GM19035 (cell line): ENCODE data around the gene TBC1D22A.
"Not testable (repeated sequence)": the region's sequence is repeated elsewhere in the genome, so short reads cannot be mapped to it uniquely, and the experiment has no call there.

Experiments
- ATAC-seq: cut with Tn5 transposase; IDR thresholded peaks from one replicate; pipeline ENCODE4 v1.9.1; 2021; ENCODE audit not compliant: unreplicated experiment

Gene TBC1D22A

GRCh38 chr22:47111626-47112581, 349.5 kb downstream of the TBC1D22A start:
- ATAC-seq, result no peak

DNA sequence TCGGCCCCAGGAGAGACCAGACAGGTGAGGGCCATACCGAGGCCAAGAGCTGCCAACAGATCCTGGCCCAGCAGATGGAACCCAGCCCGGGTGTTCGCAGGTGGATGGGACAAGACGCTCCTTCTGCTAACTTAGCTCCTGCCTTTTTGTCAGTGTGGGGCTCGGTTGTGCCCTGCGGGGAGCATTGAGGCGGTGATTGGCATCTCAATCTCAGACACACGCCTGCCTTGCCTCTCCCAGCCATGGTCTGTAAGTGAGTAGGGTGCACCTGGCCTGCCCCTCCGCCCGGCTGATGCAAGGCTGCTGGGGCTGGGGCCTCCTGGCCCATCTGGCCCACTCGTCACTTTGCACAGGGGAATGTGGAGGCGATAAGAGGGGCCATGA, 350.1 kb downstream of the TBC1D22A start:
- ATAC-seq, result no peak

DNA sequence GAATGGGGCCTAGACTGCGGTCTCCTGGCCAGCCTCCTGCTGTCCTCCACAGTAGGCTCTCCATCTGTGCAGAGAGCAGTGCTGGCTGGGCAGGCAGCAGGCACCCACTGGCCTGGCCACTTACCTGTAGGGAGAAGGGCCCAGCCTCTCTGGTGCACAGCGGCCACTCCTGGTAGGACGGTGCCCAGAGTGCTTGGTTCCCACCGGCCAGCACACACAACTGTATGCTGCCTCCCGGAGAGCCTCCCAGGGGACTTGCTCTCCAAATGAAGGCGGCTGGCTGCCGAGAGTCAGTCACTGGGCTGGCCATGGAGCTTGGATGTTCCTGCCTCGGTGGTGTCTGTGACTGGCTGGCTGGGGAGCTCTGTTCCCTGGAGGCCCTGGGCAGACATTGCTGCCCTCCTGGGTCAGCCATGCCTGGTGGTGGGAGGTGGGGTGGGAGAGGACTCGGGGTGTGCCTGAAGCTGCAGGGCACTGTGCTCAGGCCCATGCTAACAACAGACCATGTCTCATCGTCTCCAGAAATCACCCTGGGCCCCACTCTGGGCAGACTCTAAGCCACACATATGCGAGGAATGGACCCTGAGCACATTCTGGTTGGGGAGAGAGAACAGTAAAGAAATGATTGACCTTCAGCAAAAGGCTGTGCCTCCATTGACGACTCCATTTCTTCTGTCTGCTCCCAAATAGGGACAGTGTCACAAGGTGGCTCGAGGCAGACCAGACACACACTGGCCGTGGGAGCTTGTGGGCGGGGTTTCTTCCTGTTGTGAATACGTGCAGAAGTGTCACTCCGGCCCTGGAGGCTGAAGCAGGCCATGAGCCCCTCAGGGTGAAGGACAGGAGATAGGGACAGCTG, 350.8 kb downstream of the TBC1D22A start:
- ATAC-seq, result no peak

- no peak for ATAC-seq
Observed at GRCh38 chr22:47113853-47114415, 351.5 kb downstream of the TBC1D22A start.

GRCh38 chr22:47114813-47115517, 352.5 kb downstream of the TBC1D22A start:
- no peak for ATAC-seq

DNA sequence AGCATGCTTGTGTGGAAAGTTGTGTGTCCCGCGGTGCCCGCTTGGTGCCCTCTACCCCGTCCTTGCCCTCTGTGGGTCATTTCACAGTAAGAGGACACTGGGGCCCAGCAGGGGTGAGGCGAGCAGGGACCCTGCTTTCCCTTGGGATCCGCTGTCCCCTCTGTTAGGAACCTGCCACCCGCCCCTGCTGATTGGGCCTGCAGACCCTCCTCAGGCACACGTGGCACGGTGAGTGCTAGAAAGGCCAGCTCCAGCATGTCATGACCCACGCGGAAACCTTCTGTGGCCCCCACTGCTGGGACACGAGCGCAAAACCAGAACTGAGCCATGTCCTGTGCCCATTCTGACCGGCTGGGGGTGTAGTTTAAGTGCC, 353.1 kb downstream of the TBC1D22A start:
- ATAC-seq, result no peak

DNA sequence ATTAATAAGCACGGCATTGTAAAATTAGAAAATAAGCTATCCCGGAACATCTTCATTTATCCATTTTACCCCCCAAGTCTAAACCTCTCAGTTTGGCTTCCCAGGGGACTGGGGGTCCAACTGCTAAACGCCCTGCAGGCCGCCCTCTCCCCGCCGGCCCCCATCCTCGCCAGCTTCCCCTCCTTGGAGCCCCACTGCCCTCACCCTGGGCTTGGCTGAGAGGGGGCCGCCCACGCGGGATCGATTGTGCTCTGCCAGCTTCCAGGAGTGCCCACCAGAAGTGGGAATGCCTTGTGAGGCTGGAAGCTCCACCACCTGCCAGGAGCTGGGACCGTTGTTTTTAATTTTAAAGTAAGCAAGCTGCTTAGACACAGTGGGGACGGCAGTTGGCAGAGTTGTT, 353.5 kb downstream of the TBC1D22A start:
- ATAC-seq, result no peak

GRCh38 chr22:47116426-47117341, 354.2 kb downstream of the TBC1D22A start:
- no peak for ATAC-seq

- not testable (repeated sequence) for ATAC-seq
Observed at GRCh38 chr22:47117442-47117841, 355.0 kb downstream of the TBC1D22A start.

- ATAC-seq, result no peak
Observed at GRCh38 chr22:47119181-47119580, 356.7 kb downstream of the TBC1D22A start.

GRCh38 chr22:47120399-47120798, 357.9 kb downstream of the TBC1D22A start:
- ATAC-seq, result no peak

GRCh38 chr22:47121791-47122190, 359.3 kb downstream of the TBC1D22A start:
- no peak for ATAC-seq

DNA sequence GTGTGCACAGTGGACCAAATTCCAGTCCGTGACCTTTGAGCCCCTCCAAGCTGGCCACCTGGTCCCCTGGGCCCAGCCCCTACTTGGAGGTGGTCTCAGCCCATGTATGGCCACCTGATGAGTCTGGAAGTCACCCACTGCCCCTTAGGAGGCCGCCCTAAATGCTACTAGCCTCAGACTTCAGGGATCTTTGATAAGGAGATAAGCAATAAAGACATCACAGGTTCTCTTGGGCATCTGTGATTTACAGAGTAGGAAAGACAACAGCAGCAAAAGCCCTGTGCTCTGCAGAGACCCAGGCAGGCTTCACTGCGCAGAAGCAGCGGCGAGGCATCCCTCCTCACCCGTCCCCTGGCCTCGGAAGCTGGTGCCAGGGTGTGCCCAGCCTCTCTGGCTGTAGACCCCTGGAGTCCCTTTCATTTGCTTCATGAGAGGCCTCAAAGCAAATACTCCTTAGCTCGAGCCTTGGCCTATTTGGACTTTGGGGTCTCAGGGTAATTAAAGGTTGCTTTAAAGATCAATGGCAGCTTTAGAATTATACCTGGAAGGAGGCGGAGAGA, 360.1 kb downstream of the TBC1D22A start:
- no peak for ATAC-seq

DNA sequence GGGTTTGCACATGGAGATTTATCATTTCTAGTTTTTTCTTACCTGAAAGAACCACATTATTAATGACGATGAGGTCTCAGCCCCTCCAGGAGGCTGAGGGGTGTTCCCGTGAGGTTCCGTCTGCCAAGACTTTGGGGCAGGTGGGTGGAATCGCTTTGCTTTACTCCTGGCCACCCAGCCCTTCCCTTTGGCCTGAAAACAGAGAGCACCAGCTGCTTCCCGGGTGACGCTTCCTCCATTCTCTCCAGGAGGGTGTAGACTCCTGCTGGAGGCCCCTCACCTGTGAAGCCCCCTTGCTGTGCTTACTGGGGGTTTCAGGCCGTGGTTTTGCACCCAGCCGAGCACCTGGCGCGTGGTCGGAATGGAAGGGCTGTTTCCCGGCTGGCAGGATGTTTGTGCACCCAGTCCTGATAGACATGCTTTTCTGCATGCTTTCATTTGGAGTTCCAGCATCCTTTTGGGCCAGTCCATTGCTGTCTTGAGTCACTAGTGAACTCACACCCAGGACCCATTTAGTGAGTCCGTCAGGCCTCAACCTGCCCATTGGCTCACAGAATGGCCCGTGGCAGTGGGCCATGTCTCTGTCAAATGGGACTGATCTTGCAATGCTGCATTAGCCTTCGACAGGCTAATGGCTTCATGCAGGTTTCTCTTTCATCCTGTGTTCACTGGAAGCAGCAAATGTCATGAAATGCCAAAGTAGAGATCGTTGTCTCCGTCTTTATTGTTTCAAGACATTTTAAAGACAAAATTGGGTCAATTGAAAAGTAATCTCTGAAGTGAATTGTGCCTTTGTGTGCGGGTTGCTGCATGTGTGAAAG, 360.8 kb downstream of the TBC1D22A start:
- ATAC-seq, result no peak

- no peak for ATAC-seq
Observed at GRCh38 chr22:47123827-47124442, 361.5 kb downstream of the TBC1D22A start.

- no peak for ATAC-seq
Observed at GRCh38 chr22:47124451-47124881, 362.0 kb downstream of the TBC1D22A start.

DNA sequence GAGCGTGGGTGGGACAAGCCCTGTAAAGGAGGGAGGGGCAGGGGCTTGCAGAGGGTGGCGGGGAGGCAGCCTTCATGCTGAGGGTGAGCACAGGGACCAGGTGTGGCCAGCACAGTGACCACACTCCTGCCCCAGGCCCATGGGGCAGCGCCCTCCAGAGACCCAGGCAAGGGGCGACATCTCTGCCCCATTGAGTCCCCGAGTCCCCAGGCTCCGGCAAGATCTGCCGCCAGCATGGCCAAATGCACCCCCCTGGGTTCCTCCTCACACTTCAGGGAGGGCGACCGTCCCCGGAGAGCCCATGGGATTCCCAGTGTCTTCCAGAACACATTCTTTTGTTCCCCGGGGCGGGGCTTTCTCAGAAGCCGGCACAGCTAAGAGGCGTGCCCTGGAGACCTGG, 362.5 kb downstream of the TBC1D22A start:
- ATAC-seq, result no peak

DNA sequence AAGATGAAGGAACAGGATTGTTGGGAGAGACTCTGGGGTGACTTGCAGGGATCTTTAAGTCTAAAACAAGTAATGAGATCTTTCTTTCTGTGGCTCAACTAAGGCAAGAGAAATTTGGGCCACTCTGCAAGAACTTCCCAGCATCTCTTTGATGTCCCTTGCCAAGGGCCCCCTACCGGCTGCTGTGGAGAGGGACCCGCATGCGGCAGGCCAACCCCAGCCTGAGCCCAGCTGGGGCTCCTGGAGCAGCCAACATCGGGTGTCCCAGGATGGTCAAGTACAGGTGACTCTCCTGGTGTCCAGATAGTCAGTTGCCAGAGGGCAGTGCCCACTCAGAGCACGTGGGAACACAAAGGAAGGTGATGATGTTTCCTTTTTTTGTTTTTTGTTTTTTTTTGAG, 363.2 kb downstream of the TBC1D22A start:
- no peak for ATAC-seq
